ENCODE measurements around the gene GJB4. TPM values are rescaled to one million over a fixed set of nuclear protein-coding genes. Genes with fewer than 3 reads are reported as not detected.

Gene GJB4
- under 0.01 TPM in 1 of 2 replicates, not detected in the other for total RNA-seq

GRCh38 chr1:34759503-34760357 is at the start of gene GJB4:
Gene GJB4 (plus strand): TSS chr1:34759740. CDS start chr1:34761255, 1,515 bp downstream.

DNA sequence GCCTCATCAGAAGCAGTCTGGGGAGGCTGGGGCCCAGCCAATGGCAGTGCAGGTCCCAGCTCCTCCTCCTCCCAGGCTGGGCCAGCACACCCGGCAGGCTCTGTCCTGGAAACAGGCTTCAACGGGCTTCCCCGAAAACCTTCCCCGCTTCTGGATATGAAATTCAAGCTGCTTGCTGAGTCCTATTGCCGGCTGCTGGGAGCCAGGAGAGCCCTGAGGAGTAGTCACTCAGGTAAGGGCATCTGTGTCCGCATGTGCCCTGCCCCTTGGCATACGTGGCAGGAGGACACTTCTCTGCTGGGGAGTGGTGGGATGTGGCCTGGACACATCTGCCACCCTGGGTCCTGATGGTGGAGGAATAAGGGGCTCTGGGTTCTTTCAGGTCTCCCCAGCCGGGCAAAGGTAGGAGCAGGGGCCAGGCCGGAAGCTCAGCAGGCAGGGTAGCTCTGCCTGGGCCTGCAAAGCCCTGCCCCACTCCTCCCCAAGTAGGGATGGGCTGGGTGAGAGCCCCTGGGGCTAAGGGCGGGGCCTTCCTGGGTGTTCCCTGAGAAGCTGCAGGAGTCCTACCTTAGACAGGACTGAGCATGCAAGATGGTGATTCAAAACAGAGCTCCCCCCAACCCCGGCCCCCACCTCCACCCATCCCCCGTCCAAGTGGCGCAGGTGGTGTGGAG is 4.4 kb upstream of the GJB4 start, which contains the start of gene GJB5:
Gene GJB5 (plus strand): TSS at position 84 of the 674 bp plus-strand sequence. CDS start 2,284 bp downstream, outside the sequence.

DNA sequence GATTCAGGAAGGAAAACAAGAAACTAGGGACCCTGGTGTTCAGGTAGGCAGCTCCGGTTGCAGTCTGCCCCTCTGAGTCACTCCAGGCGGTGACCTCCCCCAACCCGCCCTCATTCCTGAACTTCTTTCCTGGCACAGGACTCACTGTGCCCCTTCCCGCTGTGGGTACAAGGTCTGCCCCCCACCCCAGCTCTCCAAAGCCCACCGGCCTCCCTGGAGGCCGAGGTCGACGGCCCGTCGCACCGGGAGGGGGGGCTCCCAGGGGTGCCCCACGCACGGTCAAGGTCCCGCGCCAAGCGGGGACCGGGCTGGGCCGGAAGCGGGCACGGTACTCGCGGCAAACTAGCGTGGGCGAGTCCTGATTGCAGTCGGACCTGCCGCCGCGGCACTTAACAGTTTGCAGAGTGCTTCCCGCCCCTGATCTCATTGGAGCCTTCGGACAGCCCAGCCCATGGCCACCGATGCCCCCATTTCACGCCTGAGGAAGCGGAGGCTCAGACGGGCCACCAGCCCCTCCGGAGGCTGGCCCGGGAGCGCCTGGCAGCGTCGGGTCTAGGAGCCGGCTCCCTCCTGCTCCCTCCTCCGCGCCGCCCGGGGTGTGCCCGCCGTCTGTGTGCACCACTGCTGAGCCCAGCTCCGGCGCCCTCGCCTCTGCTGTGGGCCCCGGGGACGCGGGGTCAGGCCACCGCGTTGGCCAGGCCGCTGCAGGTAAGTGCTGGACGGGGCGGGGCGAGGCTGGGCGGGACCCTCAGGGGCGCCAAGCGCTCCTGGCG is 21.7 kb downstream of the GJB4 start, which contains the start of gene GJB3:
Gene GJB3 (plus strand): TSS at position 144 of the 773 bp plus-strand sequence. CDS start 3,549 bp downstream, outside the sequence.

GRCh38 chr1:34792868-34793727 is 33.6 kb downstream of the GJB4 start, which contains the start of gene GJA4:
Gene GJA4 (plus strand): TSS chr1:34792999. CDS start chr1:34794214, 1,215 bp downstream.

Other genes starting within 250 kb of the GJB4 start
- gene GJB5, start 4.7 kb upstream of the GJB4 start, total RNA-seq = 0.19 and 0.56 TPM in 2 replicates
- under 0.01 TPM in 2 replicates for gene GJB3, start 21.5 kb downstream of the GJB4 start, total RNA-seq
- 0.58 and 0.85 TPM in 2 replicates for gene GJA4, start 33.3 kb downstream of the GJB4 start, total RNA-seq
- gene SMIM12, start 100.0 kb downstream of the GJB4 start, total RNA-seq = 19.4 and 44.3 TPM in 2 replicates
- gene DLGAP3, start 169.9 kb downstream of the GJB4 start, total RNA-seq = under 0.01 TPM in 1 of 2 replicates, not detected in the other
- 29.9 and 43.4 TPM in 2 replicates for gene TMEM35B, start 225.6 kb downstream of the GJB4 start, total RNA-seq